ENCODE data around the gene GJA4. TPM values are rescaled to one million over a fixed set of nuclear protein-coding genes. Genes with fewer than 3 reads are reported as not detected.

Gene GJA4
- total RNA-seq, 1 experiment from 2014 or later = not detected

DNA sequence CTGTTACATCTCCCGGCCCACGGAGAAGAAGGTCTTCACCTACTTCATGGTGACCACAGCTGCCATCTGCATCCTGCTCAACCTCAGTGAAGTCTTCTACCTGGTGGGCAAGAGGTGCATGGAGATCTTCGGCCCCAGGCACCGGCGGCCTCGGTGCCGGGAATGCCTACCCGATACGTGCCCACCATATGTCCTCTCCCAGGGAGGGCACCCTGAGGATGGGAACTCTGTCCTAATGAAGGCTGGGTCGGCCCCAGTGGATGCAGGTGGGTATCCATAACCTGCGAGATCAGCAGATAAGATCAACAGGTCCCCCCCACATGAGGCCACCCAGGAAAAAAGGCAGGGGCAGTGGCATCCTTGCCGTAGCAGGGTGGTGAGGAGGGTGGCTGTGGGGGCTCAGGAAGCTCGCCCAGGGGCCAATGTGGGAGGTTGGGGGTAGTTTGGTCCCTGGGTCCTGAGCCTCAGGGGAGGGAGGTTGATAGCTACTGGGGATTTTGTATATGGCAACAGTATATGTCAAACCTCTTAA is 31.0 kb upstream of the GJA4 start:
- POLR2A ChIA-PET (ENCODE audit: unreplicated experiment) = interaction anchor here (0.8 kb wide), 1 partner anchor 20 kb away, joined by 3 read pairs; no protein-coding TSS in a partner anchor
- H3K79me2 ChIP-seq (ENCODE audit: low read length) = no peaks in the 10 kb centered on the region
- no peaks in the 10 kb centered on the region for H3F3A ChIP-seq (ENCODE audit: low read length, unreplicated experiment)
- CTCF ChIA-PET = interaction anchor here (0.7 kb wide), 1 partner anchor 74 kb away, joined by 3 read pairs; no protein-coding TSS in a partner anchor
- no TSS peak for BruUV-seq (replicated peaks)
- no peaks in the 10 kb centered on the region for H3K9me2 ChIP-seq (replicated peaks; ENCODE audit: low read length)
- no peaks in the 10 kb centered on the region for H3K36me3 ChIP-seq (ENCODE audit: low read depth, low read length)
- H3K9ac ChIP-seq (ENCODE audit: low read length) = no peak overlapping the region; the same call in 1 of the 2 replicates
- DNase-seq (no peak), ATAC-seq (no peak)
- no peaks in the 10 kb centered on the region for H3K9me3 ChIP-seq (ENCODE audit: low read length)
- no peak overlapping the region for H2AFZ ChIP-seq (ENCODE audit: low read length)
- no peaks in the 10 kb centered on the region for H3K27me3 ChIP-seq (ENCODE audit: low read length)
- intact Hi-C loops (cut with micrococcal nuclease) = loop anchor here (2.0 kb wide), 1 partner anchor 17 kb away; no protein-coding TSS in a partner anchor
- no peaks in the 10 kb centered on the region for H4K20me1 ChIP-seq (ENCODE audit: low read length)
- TF ChIP-seq, protein P1, sequence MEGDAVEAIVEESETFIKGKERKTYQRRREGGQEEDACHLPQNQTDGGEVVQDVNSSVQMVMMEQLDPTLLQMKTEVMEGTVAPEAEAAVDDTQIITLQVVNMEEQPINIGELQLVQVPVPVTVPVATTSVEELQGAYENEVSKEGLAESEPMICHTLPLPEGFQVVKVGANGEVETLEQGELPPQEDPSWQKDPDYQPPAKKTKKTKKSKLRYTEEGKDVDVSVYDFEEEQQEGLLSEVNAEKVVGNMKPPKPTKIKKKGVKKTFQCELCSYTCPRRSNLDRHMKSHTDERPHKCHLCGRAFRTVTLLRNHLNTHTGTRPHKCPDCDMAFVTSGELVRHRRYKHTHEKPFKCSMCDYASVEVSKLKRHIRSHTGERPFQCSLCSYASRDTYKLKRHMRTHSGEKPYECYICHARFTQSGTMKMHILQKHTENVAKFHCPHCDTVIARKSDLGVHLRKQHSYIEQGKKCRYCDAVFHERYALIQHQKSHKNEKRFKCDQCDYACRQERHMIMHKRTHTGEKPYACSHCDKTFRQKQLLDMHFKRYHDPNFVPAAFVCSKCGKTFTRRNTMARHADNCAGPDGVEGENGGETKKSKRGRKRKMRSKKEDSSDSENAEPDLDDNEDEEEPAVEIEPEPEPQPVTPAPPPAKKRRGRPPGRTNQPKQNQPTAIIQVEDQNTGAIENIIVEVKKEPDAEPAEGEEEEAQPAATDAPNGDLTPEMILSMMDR (conservative IDR thresholded peaks at IDR 0.05; ENCODE audit: low read depth, low read length) = no peak
- TF ChIP-seq EZH2phosphoT487 (IDR thresholded peaks at IDR 0.05; ENCODE audit: borderline replicate concordance, low read length) (no peak), EZH2 (IDR thresholded peaks at IDR 0.05; ENCODE audit: low read length, unreplicated experiment) (no peak)
- no peak overlapping the region for H3K4me3 ChIP-seq (ENCODE audit: low read length)
- H3K4me2 ChIP-seq (ENCODE audit: low read length) = peak overlapping the region; percentile 12; the same call in 1 of the 2 replicates
- peaks cover 36% of the 10 kb centered on the region for H3K4me1 ChIP-seq (ENCODE audit: insufficient read depth, low read length)
- H3K27ac ChIP-seq (ENCODE audit: low read length) = peak overlapping the region; percentile 96

DNA sequence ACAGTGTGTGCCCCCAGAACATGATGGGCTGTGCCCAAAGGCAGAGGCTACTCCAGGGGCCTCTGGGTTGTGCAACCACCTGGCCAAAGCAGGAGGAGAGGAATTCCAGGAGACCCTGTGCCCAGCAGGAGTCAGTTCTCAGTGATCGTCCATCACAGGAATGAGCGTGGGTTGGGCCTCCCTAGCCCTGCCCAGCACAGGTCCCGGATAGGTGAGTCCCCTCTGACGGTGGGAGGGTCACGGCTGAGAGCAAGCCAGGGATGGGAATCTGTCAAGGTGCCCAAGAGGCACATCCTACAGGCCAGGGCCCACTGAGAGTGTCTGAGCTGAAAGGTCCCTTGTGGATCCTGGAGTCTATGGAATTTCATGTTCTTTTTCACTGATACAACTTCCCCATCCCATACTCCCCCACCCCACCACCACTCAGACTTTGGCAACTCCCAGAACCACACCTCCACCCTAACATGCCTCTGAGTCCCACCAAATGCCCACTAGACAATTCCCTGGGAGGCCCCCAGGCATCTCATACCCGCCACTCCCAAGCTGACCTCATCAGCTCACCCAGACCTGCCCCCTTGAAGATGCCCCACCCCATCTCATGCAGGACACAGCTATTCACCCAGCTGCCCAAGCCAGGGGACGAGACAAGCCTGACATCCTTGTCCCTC is 30.2 kb upstream of the GJA4 start:
- intact Hi-C loops (cut with micrococcal nuclease) = loop anchor here (1.0 to 2.0 kb wide), 2 partner anchors 9 to 16 kb away; no protein-coding TSS in a partner anchor
- no peaks in the 10 kb centered on the region for H4K20me1 ChIP-seq (ENCODE audit: low read length)
- H3K4me1 ChIP-seq (ENCODE audit: insufficient read depth, low read length) = peaks cover 36% of the 10 kb centered on the region
- peak; percentile 57 for DNase-seq
- no peaks in the 10 kb centered on the region for H3K27me3 ChIP-seq (ENCODE audit: low read length)
- ATAC-seq = peak; percentile 48
- no peaks in the 10 kb centered on the region for H3K79me2 ChIP-seq (ENCODE audit: low read length)
- H3K9me3 ChIP-seq (ENCODE audit: low read length) = no peaks in the 10 kb centered on the region
- H3K9ac ChIP-seq (ENCODE audit: low read length) = peak overlapping the region; percentile 61
- H3K9me2 ChIP-seq (replicated peaks; ENCODE audit: low read length) = no peaks in the 10 kb centered on the region
- ChIA-PET POLR2A (ENCODE audit: unreplicated experiment) (interaction anchor here (0.6 to 0.8 kb wide), 2 partner anchors 17 to 19 kb away, joined by 3 read pairs; no protein-coding TSS in a partner anchor), CTCF (interaction anchor here (0.7 to 1.0 kb wide), 4 partner anchors 18 to 90 kb away, joined by 3 to 5 read pairs (median 3); partner anchors contain the start of gene GJB3)
- peak overlapping the region; percentile 34; the same call in 1 of the 2 replicates for H3K4me3 ChIP-seq (ENCODE audit: low read length)
- BruUV-seq (replicated peaks) = TSS peak; percentile 87
- H3K27ac ChIP-seq (ENCODE audit: low read length) = peak overlapping the region; percentile 96
- TF ChIP-seq, protein P1 (conservative IDR thresholded peaks at IDR 0.05; ENCODE audit: low read depth, low read length) = no peak
- TF ChIP-seq EZH2 (IDR thresholded peaks at IDR 0.05; ENCODE audit: low read length, unreplicated experiment) (no peak), EZH2phosphoT487 (IDR thresholded peaks at IDR 0.05; ENCODE audit: borderline replicate concordance, low read length) (no peak)
- no peaks in the 10 kb centered on the region for H3F3A ChIP-seq (ENCODE audit: low read length, unreplicated experiment)
- peak overlapping the region; percentile 82 for H3K4me2 ChIP-seq (ENCODE audit: low read length)
- H3K36me3 ChIP-seq (ENCODE audit: low read depth, low read length) = no peaks in the 10 kb centered on the region
- 0 out of 2 replicates have a peak overlapping the region, but pooled peaks have one; percentile 20 for H2AFZ ChIP-seq (ENCODE audit: low read length)
